Activated effector memory CD4-positive, alpha-beta T cell treated with Interleukin-2 at 50 U/mL for 16 hours (primary cell): Measurements from ENCODE around the gene STAT2.
"Not testable (repeated sequence)": the region's sequence is repeated elsewhere in the genome, so short reads cannot be mapped to it uniquely, and the experiment has no call there.

Source experiments
- DNase-seq: peaks from one replicate; pipeline ENCODE4 v3.0.0-alpha.2; 2020

The STAT2 gene

GRCh38 chr12:56324206-56324605 is 35.7 kb downstream of the STAT2 start:
- DNase-seq: no peak

GRCh38 chr12:56321610-56322009 is 38.3 kb downstream of the STAT2 start:
- not testable (repeated sequence) for DNase-seq

GRCh38 chr12:56321027-56321426 is 38.9 kb downstream of the STAT2 start:
- DNase-seq: no peak

GRCh38 chr12:56317675-56318074 is 42.2 kb downstream of the STAT2 start:
- DNase-seq: no peak

- peak; percentile 86 for DNase-seq
Measured at GRCh38 chr12:56315622-56316473, 44.1 kb downstream of the STAT2 start, which contains the start of gene CNPY2. CNPY2 (minus strand) TSS chr12:56315988; CDS start chr12:56315217, 771 bp downstream.

- DNase-seq: no peak
Measured at GRCh38 chr12:56315249-56315621, 44.7 kb downstream of the STAT2 start.

GRCh38 chr12:56311003-56311402 is 48.9 kb downstream of the STAT2 start:
- DNase-seq: no peak

- DNase-seq: no peak
Measured at GRCh38 chr12:56308714-56309113, 51.2 kb downstream of the STAT2 start.

GRCh38 chr12:56307221-56307965 is 52.5 kb downstream of the STAT2 start:
- DNase-seq: no peak

- DNase-seq: no peak
Measured at GRCh38 chr12:56304872-56305590, 54.9 kb downstream of the STAT2 start.

GRCh38 chr12:56304276-56304675 is 55.6 kb downstream of the STAT2 start:
- DNase-seq: no peak

GRCh38 chr12:56300644-56301464 is 59.1 kb downstream of the STAT2 start:
- DNase-seq: no peak

- DNase-seq: peak; percentile 97
Measured at GRCh38 chr12:56299853-56300643, 59.9 kb downstream of the STAT2 start, which contains the start of gene CS. CS (minus strand) TSS chr12:56300330; CDS start chr12:56300201, 129 bp downstream.

- DNase-seq: no peak
Measured at GRCh38 chr12:56299308-56299852, 60.5 kb downstream of the STAT2 start.

GRCh38 chr12:56298828-56299227 is 61.1 kb downstream of the STAT2 start:
- no peak for DNase-seq

GRCh38 chr12:56297400-56297799 is 62.5 kb downstream of the STAT2 start:
- no peak for DNase-seq

- no peak for DNase-seq
Measured at GRCh38 chr12:56296295-56296694, 63.6 kb downstream of the STAT2 start.

- no peak for DNase-seq
Measured at GRCh38 chr12:56293795-56294194, 66.1 kb downstream of the STAT2 start.
